ENCODE results near the gene TP63. TPM values are rescaled to one million over a fixed set of nuclear protein-coding genes. Genes with fewer than 3 reads are reported as not detected.

Gene TP63
- total RNA-seq, 1 donor: 0.43 TPM

GRCh38 chr3:189754356-189754755 is 123.2 kb downstream of the TP63 start:
- H3K4me3 ChIP-seq (ENCODE audit: low read depth, low read length): no peak overlapping the region
- DNase-seq (ENCODE audit: low read depth): no peak
- TF ChIP-seq CTCF (IDR thresholded peaks at IDR 0.05; ENCODE audit: insufficient read depth, low read depth, low read length): no peak

GRCh38 chr3:189756582-189757078 is 125.4 kb downstream of the TP63 start:
- H3K4me3 ChIP-seq (ENCODE audit: low read depth, low read length): no peak overlapping the region
- no peak for TF ChIP-seq CTCF (IDR thresholded peaks at IDR 0.05; ENCODE audit: insufficient read depth, low read depth, low read length)
- no peak for DNase-seq (ENCODE audit: low read depth)

GRCh38 chr3:189758186-189758585 is 127.0 kb downstream of the TP63 start:
- no peak for TF ChIP-seq CTCF (IDR thresholded peaks at IDR 0.05; ENCODE audit: insufficient read depth, low read depth, low read length)
- DNase-seq (ENCODE audit: low read depth): no peak

GRCh38 chr3:189766416-189766815 is 135.2 kb downstream of the TP63 start:
- H3K4me3 ChIP-seq (ENCODE audit: low read depth, low read length): no peak overlapping the region
- DNase-seq (ENCODE audit: low read depth): peak; percentile 29
- TF ChIP-seq CTCF (IDR thresholded peaks at IDR 0.05; ENCODE audit: insufficient read depth, low read depth, low read length): no peak

More at GRCh38 chr3:189758186-189758585, 127.0 kb downstream of the TP63 start:
- no peak overlapping the region for H3K4me3 ChIP-seq (ENCODE audit: low read depth, low read length)

GRCh38 chr3:189771842-189772450 is 140.8 kb downstream of the TP63 start:
- TF ChIP-seq CTCF (IDR thresholded peaks at IDR 0.05; ENCODE audit: insufficient read depth, low read depth, low read length): no peak
- no peak for DNase-seq (ENCODE audit: low read depth)
- no peak overlapping the region for H3K4me3 ChIP-seq (ENCODE audit: low read depth, low read length)

GRCh38 chr3:189772584-189772983 is 141.4 kb downstream of the TP63 start:
- peak; percentile 7 for DNase-seq (ENCODE audit: low read depth)
- no peak overlapping the region for H3K4me3 ChIP-seq (ENCODE audit: low read depth, low read length)
- TF ChIP-seq CTCF (IDR thresholded peaks at IDR 0.05; ENCODE audit: insufficient read depth, low read depth, low read length): no peak

GRCh38 chr3:189773056-189773455 is 141.9 kb downstream of the TP63 start:
- no peak overlapping the region for H3K4me3 ChIP-seq (ENCODE audit: low read depth, low read length)
- peak; percentile 66 for DNase-seq (ENCODE audit: low read depth)
- no peak for TF ChIP-seq CTCF (IDR thresholded peaks at IDR 0.05; ENCODE audit: insufficient read depth, low read depth, low read length)

Data from fibroblast of villous mesenchyme (primary cell).